HEK293T (cell line): ENCODE data around the gene CHRNA10.

ENCODE experiments used
- CTCF ChIA-PET: fragments of 350-600 bp; formaldehyde crosslinking; extraction: SDS; loops from one replicate; lab custom pipeline; 2021; ENCODE audit warnings: antibody characterized with exemption, inconsistent platforms; lab: Yijun Ruan, JAX
- POLR2A ChIA-PET: fragments of 350-600 bp; formaldehyde crosslinking; extraction: SDS; loops from one replicate; lab custom pipeline; 2020; ENCODE audit warnings: antibody characterized with exemption, inconsistent platforms; lab: Yijun Ruan, JAX
- DNase-seq: peaks from one replicate; pipeline ENCODE4 v3.0.0; 2012; ENCODE audit warnings: mixed read lengths; ENCODE audit errors: extremely low spot score
- ARNT ChIP-seq: fragments of 450-650 bp; IDR thresholded peaks from 2 replicates; pipeline ENCODE4 v1.6.1; 2017; ENCODE audit warnings: mild to moderate bottlenecking
- BHLHE40 ChIP-seq: fragments of 450-650 bp; IDR thresholded peaks from 2 replicates; pipeline ENCODE4 v1.6.1; 2016; ENCODE audit warnings: mild to moderate bottlenecking, moderate library complexity, borderline replicate concordance
- CTBP1 ChIP-seq: fragments of 450-650 bp; IDR thresholded peaks from 2 replicates; pipeline ENCODE4 v1.6.1; 2016; ENCODE audit warnings: borderline replicate concordance
- ELF4 ChIP-seq: fragments of 450-650 bp; IDR thresholded peaks from 2 replicates; pipeline ENCODE4 v1.6.1; 2017; ENCODE audit warnings: antibody characterized with exemption
- FOXA1 ChIP-seq: fragments of 450-650 bp; IDR thresholded peaks from 2 replicates; pipeline ENCODE4 v1.6.1; 2016; ENCODE audit warnings: mild to moderate bottlenecking
- FOXK2 ChIP-seq: fragments of 450-650 bp; IDR thresholded peaks from 2 replicates; pipeline ENCODE4 v1.6.1; 2016; ENCODE audit warnings: mild to moderate bottlenecking
- FOXM1 ChIP-seq: fragments of 450-650 bp; IDR thresholded peaks from 2 replicates; pipeline ENCODE4 v1.6.1; 2017; ENCODE audit warnings: mild to moderate bottlenecking, borderline replicate concordance
- HDGF ChIP-seq: fragments of 450-650 bp; IDR thresholded peaks from 2 replicates; pipeline ENCODE4 v1.6.1; 2017; ENCODE audit warnings: antibody characterized with exemption, borderline replicate concordance
- L3MBTL2 ChIP-seq: fragments of 450-650 bp; conservative IDR thresholded peaks from 2 replicates; pipeline ENCODE4 v1.6.1; 2016; ENCODE audit warnings: mild to moderate bottlenecking
- LEF1 ChIP-seq: fragments of 450-650 bp; IDR thresholded peaks from 2 replicates; pipeline ENCODE4 v1.6.1; 2017; ENCODE audit warnings: mild to moderate bottlenecking, borderline replicate concordance
- NFRKB ChIP-seq: fragments of 450-650 bp; IDR thresholded peaks from 2 replicates; pipeline ENCODE4 v1.6.1; 2016; ENCODE audit warnings: mild to moderate bottlenecking, moderate library complexity
- SP1 ChIP-seq: fragments of 450-650 bp; IDR thresholded peaks from 2 replicates; pipeline ENCODE4 v1.6.1; 2017
- SUZ12 ChIP-seq: fragments of 450-650 bp; IDR thresholded peaks from 2 replicates; pipeline ENCODE4 v1.6.1; 2016; ENCODE audit warnings: mild to moderate bottlenecking
- TARDBP ChIP-seq: fragments of 450-650 bp; IDR thresholded peaks from 2 replicates; pipeline ENCODE4 v1.6.1; 2016
- ZNF384 ChIP-seq: fragments of 450-650 bp; IDR thresholded peaks from 2 replicates; pipeline ENCODE4 v1.6.1; 2016
- TF ChIP-seq, protein P1 (sequence below): fragments of 450-650 bp; IDR thresholded peaks from 2 replicates; pipeline ENCODE4 v1.6.1; 2016

Gene CHRNA10

DNA sequence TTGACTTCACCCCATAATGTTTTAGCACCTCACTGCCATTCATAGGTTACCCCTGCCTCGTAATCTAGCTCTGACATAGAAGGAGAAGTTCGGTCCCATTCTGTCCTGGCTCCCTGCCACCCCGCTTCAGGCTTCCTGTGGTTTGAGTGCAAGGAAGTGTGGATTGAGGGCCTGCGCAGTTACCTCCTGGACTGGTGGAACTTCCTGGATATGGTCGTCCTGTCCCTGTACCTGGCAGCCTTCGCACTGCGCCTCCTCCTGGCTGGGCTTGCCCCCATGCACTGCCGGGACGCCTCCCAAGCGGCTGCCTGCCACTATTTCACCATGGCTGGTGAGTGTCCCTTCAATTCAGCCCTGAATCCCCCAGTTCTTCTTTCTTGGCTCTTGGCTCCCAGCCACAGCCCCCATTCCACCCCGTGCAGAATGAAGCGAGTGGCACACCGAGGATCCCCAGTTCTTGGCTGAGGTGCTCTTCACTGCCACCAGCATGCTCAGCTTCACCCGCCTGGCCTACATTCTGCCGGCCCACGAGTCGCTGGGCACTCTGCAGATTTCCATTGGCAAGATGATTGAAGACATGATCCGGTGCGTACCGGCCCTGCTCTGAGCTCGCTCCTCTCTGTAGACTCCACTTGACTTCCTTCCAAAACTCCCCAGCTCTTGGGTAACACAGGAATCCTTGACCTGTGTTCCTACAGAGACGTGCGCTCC is 44.8 kb downstream of the CHRNA10 start:
- ChIA-PET CTCF (no interaction called here), POLR2A (no interaction called here)
- DNase-seq = no peak
- TF ChIP-seq ELF4 (no peak), FOXK2 (no peak), ZNF384 (no peak), SUZ12 (no peak), NFRKB (no peak), SP1 (no peak), BHLHE40 (no peak), TARDBP (no peak), LEF1 (no peak), CTBP1 (no peak), FOXA1 (no peak), FOXM1 (no peak), L3MBTL2 (no peak)
- TF ChIP-seq, protein P1, sequence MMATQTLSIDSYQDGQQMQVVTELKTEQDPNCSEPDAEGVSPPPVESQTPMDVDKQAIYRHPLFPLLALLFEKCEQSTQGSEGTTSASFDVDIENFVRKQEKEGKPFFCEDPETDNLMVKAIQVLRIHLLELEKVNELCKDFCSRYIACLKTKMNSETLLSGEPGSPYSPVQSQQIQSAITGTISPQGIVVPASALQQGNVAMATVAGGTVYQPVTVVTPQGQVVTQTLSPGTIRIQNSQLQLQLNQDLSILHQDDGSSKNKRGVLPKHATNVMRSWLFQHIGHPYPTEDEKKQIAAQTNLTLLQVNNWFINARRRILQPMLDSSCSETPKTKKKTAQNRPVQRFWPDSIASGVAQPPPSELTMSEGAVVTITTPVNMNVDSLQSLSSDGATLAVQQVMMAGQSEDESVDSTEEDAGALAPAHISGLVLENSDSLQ = no peak

DNA sequence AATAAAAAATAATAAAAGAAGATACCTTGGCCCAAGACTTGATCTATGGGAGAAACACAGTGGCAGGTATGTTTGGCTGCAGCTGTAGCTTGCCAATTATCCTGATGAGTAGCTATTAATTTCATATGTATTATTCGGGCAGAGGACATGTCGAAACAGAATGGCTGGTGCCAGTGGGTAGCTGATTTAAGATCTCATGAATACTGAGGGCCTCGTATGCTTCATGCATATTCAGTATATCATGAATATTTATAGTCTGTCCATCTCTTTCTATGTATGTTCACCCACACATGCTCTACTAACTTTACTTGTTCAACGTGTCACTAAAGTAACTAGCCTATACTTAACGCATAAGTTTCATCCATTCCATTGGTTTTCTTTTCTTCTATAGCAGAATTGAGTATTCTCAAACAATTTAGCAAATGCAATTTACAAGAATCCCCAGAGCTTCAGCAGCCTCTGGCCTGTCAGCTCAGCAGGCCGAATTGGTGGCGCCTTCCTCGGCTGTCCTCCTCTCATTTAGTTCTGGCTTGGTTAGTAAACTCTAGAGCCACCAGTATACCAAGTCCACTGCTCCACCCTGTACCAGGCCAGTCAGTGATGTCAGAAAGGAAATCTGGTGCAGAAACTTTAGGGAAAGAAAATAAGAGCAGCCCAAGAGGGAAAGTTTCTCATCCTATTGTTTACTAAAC is 47.3 kb downstream of the CHRNA10 start:
- TF ChIP-seq CTBP1 = no peak
- CTCF ChIA-PET = no interaction called here

DNA sequence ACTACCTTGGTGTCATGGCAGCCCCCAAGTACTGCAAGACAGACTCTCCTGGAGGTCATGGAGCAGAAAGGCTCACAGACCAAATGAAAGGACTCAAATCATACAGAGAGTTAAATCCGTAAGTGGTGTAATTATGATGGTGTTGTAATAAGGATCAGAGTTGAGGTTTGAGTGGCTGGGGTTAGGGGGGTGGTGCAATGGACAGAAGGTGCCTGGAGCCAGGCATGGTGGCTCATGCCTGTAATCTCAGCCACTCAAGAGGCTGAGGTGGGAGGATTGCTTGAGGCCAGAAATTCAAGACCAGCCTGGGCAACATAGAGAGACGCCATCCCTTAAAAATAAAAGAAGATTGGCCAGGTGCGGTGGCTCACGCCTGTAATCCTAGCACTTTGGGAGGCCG is 48.1 kb downstream of the CHRNA10 start:
- TF ChIP-seq FOXK2 (no peak), CTBP1 (no peak), LEF1 (no peak), HDGF (no peak), TARDBP (no peak), FOXA1 (no peak), SUZ12 (no peak), ELF4 (no peak), BHLHE40 (no peak), L3MBTL2 (no peak)
- ChIA-PET CTCF (no interaction called here), POLR2A (no interaction called here)
- no peak for DNase-seq

More for the DNA sequence above, 47.3 kb downstream of the CHRNA10 start:
- POLR2A ChIA-PET = no interaction called here
- no peak for DNase-seq

DNA sequence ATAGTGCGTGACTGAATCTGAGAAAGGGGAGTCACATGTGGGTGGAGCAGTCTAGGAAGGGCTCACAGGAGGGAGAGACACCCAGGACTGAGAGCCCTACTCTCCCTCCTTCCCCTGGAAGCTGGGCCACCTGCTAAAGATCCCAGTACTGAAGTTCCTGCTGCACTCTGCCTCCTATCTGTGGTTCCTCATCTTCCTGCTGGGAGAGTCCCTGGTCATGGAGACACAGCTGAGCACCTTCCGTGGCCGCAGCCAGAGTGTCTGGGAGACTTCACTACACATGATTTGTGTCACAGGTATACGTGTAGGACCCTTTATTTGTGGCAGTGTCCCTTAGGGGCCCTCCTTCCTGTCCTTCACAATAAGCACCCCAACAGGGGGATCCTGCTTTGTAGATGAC is 48.7 kb downstream of the CHRNA10 start:
- POLR2A ChIA-PET = no interaction called here
- TF ChIP-seq L3MBTL2 (no peak), HDGF (no peak), ELF4 (no peak), ZNF384 (no peak)
- DNase-seq = no peak
- CTCF ChIA-PET = no interaction called here

DNA sequence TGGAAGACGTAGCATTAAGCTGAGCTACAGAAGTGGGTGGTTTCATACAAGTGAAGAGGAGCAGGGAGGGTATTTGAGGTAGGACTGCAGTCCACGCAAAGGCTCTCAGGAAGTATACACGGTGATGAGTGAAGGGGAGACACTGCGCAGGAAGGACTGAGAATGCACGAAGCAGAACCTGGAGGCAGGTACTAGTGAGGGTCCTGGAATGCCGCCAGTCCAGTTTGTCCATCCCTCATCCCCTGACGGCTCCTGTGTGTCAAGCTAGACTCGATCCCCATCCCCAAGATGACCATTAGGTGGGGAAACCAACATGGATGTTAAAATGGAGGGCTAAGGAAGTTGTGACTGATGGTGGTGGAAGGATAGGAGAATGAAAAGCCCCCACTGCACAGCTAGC is 53.2 kb downstream of the CHRNA10 start:
- no peak for DNase-seq
- CTCF ChIA-PET = no interaction called here
- POLR2A ChIA-PET = no interaction called here
- TF ChIP-seq, protein P1 = no peak
- no peak for TF ChIP-seq LEF1
- TF ChIP-seq FOXK2 = no peak
- TF ChIP-seq TARDBP = no peak
- TF ChIP-seq ELF4 = no peak
- no peak for TF ChIP-seq SP1
- TF ChIP-seq BHLHE40 = no peak
- no peak for TF ChIP-seq SUZ12
- TF ChIP-seq L3MBTL2 = no peak
- no peak for TF ChIP-seq HDGF
- TF ChIP-seq ZNF384 = no peak
- TF ChIP-seq ARNT = no peak
- no peak for TF ChIP-seq CTBP1
- no peak for TF ChIP-seq FOXM1
- TF ChIP-seq FOXA1 = no peak
- no peak for TF ChIP-seq NFRKB

DNA sequence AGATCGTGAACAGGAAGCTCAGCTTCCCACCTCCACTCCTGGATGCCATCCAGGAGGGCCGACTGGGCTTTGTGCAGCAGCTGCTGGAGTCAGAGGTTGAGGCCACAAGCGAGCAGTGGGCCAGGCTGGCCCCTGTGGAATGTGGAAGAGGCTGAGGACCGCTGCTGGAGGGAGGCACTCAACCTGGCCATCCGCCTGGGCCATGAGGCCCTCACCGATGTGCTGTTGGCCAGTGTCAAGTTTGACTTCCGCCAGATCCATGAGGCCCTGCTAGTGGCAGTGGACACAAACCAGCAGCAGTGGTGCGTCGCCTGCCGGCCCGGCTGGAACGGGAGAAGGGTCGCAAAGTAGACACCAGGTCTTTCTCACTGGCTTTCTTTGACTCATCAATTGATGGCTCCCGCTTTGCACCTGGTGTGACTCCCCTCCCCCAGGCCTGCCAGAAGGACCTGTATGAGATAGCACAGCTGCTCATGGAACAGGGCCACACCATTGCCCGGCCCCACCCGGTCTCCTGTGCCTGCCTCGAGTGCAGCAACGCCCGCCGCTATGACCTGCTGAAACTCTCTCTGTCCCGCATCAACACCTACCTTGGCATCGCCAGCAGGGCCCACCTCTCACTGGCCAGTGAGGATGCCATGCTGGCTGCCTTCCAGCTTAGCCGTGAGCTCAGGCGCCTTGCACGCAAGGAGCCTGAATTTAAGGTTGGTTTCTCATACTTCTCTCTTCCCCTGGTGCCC is 54.3 kb downstream of the CHRNA10 start:
- no peak for DNase-seq
- ChIA-PET POLR2A (no interaction called here), CTCF (no interaction called here)
- TF ChIP-seq TARDBP (no peak), ZNF384 (no peak), LEF1 (no peak), FOXK2 (no peak), ARNT (no peak), FOXM1 (no peak), CTBP1 (no peak)

DNA sequence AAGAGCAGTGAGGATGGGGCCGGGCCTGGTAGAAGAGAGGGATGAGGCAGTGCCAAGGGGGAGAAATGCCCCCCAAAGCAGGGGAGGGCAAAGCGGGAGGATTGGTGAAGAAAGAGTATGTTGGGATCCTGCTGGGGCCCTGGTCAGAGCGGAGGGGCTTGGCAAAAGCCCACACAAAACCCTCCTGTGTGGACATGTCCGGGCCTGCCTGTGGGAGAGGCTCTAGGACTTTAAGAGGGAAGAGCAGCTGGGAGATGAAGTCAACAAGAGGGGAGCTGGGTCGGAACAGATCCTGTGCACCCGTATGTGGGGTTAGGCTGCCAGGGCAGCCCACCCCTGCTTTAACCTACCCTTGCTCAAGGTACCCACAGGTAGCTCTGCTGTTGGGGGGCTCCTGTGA is 55.2 kb downstream of the CHRNA10 start:
- TF ChIP-seq HDGF = no peak
- TF ChIP-seq CTBP1 = no peak
- no peak for TF ChIP-seq TARDBP
- no peak for TF ChIP-seq LEF1
- no peak for TF ChIP-seq FOXM1
- CTCF ChIA-PET = no interaction called here
- POLR2A ChIA-PET = no interaction called here
- no peak for DNase-seq
